Panc1 (cell line): ENCODE data around the gene RHBDD1. TPM values are rescaled to one million over a fixed set of nuclear protein-coding genes. Genes with fewer than 3 reads are reported as not detected.

ENCODE experiments used
- ATAC-seq: fragments of 200-7000 bp; cut with Tn5 transposase; 2 replicates; pipeline ENCODE4 v1.9.1; 2020; ENCODE audit warnings: mild to moderate bottlenecking, moderate library complexity
- BruUV-seq: library from RNA; stranded (reverse); fragments of 400-500 nt; replicated peaks from 2 replicates; lab custom pipeline; 2021; lab: Mats Ljungman, UMichigan
- CTCF ChIA-PET: fragments of 300-600 bp; sonication (Branson Sonifier 250); formaldehyde crosslinking; loops from one replicate; lab custom pipeline; 2022; ENCODE audit warnings: antibody characterized with exemption; lab: Charles Lee
- POLR2A ChIA-PET: fragments of 300-600 bp; sonication (Branson Sonifier 250); formaldehyde crosslinking; loops from one replicate; lab custom pipeline; 2022; ENCODE audit warnings: antibody characterized with exemption; lab: Charles Lee
- DNase-seq: peaks from one replicate; pipeline ENCODE4 v3.0.0-alpha.2; 2010; ENCODE audit warnings: low read depth, low spot score
- H3K27ac ChIP-seq: 2 replicates; pipeline ENCODE4 v1.5.1; 2011; ENCODE audit warnings: mild to moderate bottlenecking, low read length, inconsistent platforms
- H3K27me3 ChIP-seq: fragments of 200-500 bp; sonication (Bioruptor generic); 2 replicates; pipeline ENCODE4 v1.6.0; 2014; ENCODE audit warnings: low read length, inconsistent platforms; ENCODE audit not compliant: control insufficient read depth, insufficient read depth
- H3K36me3 ChIP-seq: fragments of 200-500 bp; sonication (Bioruptor generic); 2 replicates; pipeline ENCODE4 v1.5.1; 2014; ENCODE audit warnings: inconsistent platforms, mild to moderate bottlenecking, low read length, moderate library complexity; ENCODE audit not compliant: control insufficient read depth, insufficient read depth
- H3K4me1 ChIP-seq: 2 replicates; pipeline ENCODE4 v1.5.1; 2011; ENCODE audit warnings: inconsistent platforms, mild to moderate bottlenecking, low read length, moderate library complexity; ENCODE audit not compliant: control insufficient read depth, insufficient read depth
- H3K4me3 ChIP-seq, 2 experiments: 2 replicates each; pipeline ENCODE4 v1.5.1; 2011 to 2012; ENCODE audit warnings: low read depth in 2 of 2, low read length in 2 of 2, mild to moderate bottlenecking in 2 of 2, inconsistent platforms in 1 of 2, moderate library complexity in 1 of 2
- H3K9me3 ChIP-seq: fragments of 200-500 bp; sonication (Bioruptor generic); 2 replicates; pipeline ENCODE4 v1.5.1; 2014; ENCODE audit warnings: low read depth, mild to moderate bottlenecking, inconsistent platforms, low read length, moderate library complexity; ENCODE audit not compliant: control insufficient read depth, insufficient read depth
- POLR2AphosphoS5 ChIP-seq: IDR thresholded peaks from 2 replicates; pipeline ENCODE4 v1.6.1; 2012; ENCODE audit warnings: mild to moderate bottlenecking, low read depth, low read length, moderate library complexity
- SIN3A ChIP-seq: IDR thresholded peaks from 2 replicates; pipeline ENCODE4 v1.6.1; 2012; ENCODE audit warnings: low read depth, mild to moderate bottlenecking, low read length, moderate library complexity, borderline replicate concordance; ENCODE audit not compliant: insufficient read depth
- TCF7L2 ChIP-seq: IDR thresholded peaks from 2 replicates; pipeline ENCODE4 v1.6.1; 2011; ENCODE audit warnings: mild to moderate bottlenecking, low read depth, low read length, inconsistent platforms
- in situ Hi-C: cut with HindIII; loops from 2 replicates; pipeline ENCODE4 v1.10.0; 2016; ENCODE audit warnings: low sequenced_read_pairs, low pct_unique_long_range_greater_than_20kb
- intact Hi-C: fragments of 100-400 bp; cut with micrococcal nuclease; formaldehyde crosslinking; loops from one replicate; pipeline ENCODE4 v1.10.0; 2022; ENCODE audit not compliant: unreplicated experiment
- total RNA-seq: library from RNA; stranded (reverse); gene quantifications from one replicate; pipeline ENCODE4 v1.2.1, GENCODE V29; 2021; ENCODE audit not compliant: unreplicated experiment
- TF ChIP-seq, protein P1 (sequence below): fragments of 450-650 bp; IDR thresholded peaks from 2 replicates; pipeline ENCODE4 v1.5.1; 2017; ENCODE audit warnings: mild to moderate bottlenecking
- TF ChIP-seq, protein P2 (sequence below), 2 experiments: IDR thresholded peaks; 2 replicates each; pipeline ENCODE4 v1.6.1; 2011 to 2012; ENCODE audit warnings: low read depth in 2 of 2, control low read depth in 1 of 2, low read length in 1 of 2, mild to moderate bottlenecking in 1 of 2, moderate library complexity in 1 of 2; ENCODE audit not compliant: insufficient read depth in 1 of 2

Gene RHBDD1
- total RNA-seq, 1 experiment from 2014 or later: 25.3 TPM

DNA sequence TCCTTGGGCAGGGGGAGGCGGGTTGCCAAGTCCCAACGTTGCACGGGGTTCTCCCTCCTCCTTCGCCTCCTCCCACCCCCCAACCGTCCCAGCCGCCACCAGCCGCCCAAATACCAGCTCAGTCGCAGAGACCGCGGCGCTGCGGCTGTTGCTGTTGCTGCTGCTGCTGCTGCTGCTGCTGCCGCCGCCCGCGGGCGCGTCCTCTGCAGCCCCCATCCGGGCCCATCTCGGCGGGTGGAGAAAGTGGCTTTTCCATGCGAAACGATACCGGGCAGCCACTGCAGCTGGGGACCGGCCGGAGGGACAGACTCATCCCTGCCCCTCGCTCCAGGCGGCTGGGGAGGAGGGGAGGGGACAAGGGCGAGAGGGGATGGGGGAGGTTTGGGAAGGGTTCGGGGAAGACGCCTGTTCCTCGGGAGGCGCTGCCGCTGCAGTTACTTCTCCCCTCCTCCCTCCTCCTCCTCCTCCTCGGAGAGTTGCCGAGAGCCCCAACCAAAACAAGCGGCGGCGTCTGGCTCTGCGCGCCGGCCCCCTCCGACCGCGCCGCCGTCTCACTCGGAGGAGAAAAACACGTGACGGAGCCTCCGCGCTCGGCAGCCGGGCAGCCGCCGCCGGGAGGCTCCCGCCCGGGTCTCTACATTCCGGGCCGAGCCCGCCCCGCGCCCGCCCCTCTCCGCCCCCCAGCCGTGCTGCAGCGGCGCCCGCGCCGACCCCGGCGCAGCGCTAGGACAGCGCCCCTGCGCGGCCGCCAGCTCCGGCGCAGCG is 36.5 kb upstream of the RHBDD1 start, which contains the start of gene IRS1:
IRS1 (minus strand) TSS at position 610 of the 765 bp plus-strand sequence. CDS start 1,082 bp downstream, outside the sequence.
- Histone ChIP-seq H3K27me3 (no peaks in the 10 kb centered on the region), H3K9me3 (no peaks in the 10 kb centered on the region), H3K4me3 (peak within 1 kb of the TSS; percentile 73 to 79), H3K4me1 (peaks cover 14% of the 10 kb centered on the region), H3K27ac (peak within 1 kb of the TSS; percentile 96), H3K36me3 (no peaks in the 10 kb centered on the region; the same call in 1 of the 2 replicates)
- BruUV-seq: no TSS peak
- intact Hi-C loops: loop anchor here (5.0 to 10.0 kb wide), 4 partner anchors 315 to 912 kb away; no protein-coding TSS in a partner anchor
- DNase-seq (no peak), ATAC-seq (peak; percentile 37)
- POLR2A ChIA-PET: interaction anchor here (0.6 to 0.7 kb wide), 2 partner anchors 247 to 568 kb away, joined by 4 to 8 read pairs; no protein-coding TSS in a partner anchor
- CTCF ChIA-PET: interaction anchor here (0.6 to 2.2 kb wide), 3 partner anchors 10 to 1134 kb away, joined by 4 to 11 read pairs (median 9); no protein-coding TSS in a partner anchor
- peak; percentile 24; the same call in 1 of the 2 replicates for TF ChIP-seq POLR2AphosphoS5
- TF ChIP-seq, protein P1, sequence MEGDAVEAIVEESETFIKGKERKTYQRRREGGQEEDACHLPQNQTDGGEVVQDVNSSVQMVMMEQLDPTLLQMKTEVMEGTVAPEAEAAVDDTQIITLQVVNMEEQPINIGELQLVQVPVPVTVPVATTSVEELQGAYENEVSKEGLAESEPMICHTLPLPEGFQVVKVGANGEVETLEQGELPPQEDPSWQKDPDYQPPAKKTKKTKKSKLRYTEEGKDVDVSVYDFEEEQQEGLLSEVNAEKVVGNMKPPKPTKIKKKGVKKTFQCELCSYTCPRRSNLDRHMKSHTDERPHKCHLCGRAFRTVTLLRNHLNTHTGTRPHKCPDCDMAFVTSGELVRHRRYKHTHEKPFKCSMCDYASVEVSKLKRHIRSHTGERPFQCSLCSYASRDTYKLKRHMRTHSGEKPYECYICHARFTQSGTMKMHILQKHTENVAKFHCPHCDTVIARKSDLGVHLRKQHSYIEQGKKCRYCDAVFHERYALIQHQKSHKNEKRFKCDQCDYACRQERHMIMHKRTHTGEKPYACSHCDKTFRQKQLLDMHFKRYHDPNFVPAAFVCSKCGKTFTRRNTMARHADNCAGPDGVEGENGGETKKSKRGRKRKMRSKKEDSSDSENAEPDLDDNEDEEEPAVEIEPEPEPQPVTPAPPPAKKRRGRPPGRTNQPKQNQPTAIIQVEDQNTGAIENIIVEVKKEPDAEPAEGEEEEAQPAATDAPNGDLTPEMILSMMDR: peak; percentile 90
- TF ChIP-seq, protein P2, sequence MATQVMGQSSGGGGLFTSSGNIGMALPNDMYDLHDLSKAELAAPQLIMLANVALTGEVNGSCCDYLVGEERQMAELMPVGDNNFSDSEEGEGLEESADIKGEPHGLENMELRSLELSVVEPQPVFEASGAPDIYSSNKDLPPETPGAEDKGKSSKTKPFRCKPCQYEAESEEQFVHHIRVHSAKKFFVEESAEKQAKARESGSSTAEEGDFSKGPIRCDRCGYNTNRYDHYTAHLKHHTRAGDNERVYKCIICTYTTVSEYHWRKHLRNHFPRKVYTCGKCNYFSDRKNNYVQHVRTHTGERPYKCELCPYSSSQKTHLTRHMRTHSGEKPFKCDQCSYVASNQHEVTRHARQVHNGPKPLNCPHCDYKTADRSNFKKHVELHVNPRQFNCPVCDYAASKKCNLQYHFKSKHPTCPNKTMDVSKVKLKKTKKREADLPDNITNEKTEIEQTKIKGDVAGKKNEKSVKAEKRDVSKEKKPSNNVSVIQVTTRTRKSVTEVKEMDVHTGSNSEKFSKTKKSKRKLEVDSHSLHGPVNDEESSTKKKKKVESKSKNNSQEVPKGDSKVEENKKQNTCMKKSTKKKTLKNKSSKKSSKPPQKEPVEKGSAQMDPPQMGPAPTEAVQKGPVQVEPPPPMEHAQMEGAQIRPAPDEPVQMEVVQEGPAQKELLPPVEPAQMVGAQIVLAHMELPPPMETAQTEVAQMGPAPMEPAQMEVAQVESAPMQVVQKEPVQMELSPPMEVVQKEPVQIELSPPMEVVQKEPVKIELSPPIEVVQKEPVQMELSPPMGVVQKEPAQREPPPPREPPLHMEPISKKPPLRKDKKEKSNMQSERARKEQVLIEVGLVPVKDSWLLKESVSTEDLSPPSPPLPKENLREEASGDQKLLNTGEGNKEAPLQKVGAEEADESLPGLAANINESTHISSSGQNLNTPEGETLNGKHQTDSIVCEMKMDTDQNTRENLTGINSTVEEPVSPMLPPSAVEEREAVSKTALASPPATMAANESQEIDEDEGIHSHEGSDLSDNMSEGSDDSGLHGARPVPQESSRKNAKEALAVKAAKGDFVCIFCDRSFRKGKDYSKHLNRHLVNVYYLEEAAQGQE (IDR thresholded peaks at IDR 0.05; ENCODE audit: insufficient read depth in 1 of 2, low read depth in 2 of 2, low read length in 1 of 2): no peak
- no peak for TF ChIP-seq TCF7L2
- TF ChIP-seq SIN3A: peak; percentile 9; the same call in 1 of the 2 replicates
- in situ Hi-C loops: no loop called here

DNA sequence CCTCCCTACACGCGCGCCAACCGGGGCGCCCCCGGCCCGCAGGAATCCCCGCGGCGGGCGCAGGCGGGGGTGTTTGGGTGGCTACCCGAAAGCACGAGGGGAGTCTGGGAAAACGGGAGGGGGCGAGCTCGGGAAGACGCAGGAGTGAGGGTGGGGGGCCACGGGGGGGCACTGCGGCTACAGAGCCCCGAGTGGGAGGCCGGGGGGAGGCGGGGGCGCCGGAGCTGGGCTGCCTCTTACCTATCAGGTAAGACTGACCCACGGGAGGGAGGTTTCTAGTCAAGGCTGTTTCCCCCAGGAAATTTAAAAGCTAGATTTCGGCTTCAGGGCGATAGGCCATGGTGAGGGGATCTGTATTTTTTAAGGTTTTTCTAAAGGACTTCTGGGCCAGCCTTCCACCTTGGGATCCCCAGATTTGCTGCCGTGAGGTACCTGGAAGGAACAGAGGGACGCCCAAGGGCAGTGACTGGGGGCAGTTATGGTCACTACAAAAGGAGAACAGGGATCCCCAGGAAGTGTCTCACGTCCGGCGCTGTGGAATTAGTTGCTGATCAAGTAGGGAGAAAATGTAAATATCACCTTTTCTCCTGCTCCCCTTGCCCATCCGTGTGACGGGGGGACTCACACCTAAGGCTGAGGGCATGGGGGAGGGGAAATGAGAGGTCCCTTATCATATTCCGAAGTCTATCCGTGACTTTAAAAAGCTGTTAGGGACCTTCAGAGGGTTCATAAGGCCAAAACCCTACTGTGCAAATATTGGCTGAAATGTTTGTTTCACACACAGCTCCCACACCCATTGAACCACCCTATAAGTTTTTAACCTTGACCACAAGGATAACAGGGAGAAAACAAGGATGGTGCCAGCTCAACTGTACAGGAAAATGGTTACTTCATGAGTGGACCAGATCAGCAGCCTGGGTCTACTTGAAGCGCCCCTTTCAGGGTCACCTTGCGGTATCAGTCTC is 35.6 kb upstream of the RHBDD1 start:
- ChIA-PET POLR2A (interaction anchor here (0.7 kb wide), 1 partner anchor 569 kb away, joined by 8 read pairs; no protein-coding TSS in a partner anchor), CTCF (interaction anchor here (0.8 to 2.2 kb wide), 2 partner anchors 28 to 1135 kb away, joined by 9 to 11 read pairs; no protein-coding TSS in a partner anchor)
- DNase-seq (no peak), ATAC-seq (peak; percentile 14)
- intact Hi-C loops: loop anchor here (2.0 to 10.0 kb wide), 6 partner anchors 307 to 1131 kb away; no protein-coding TSS in a partner anchor
- in situ Hi-C loops: no loop called here
- Histone ChIP-seq H3K4me1 (peaks cover 14% of the 10 kb centered on the region), H3K4me3 (peak overlapping the region; percentile 73), H3K27ac (peak overlapping the region; percentile 96), H3K36me3 (no peaks in the 10 kb centered on the region), H3K9me3 (no peaks in the 10 kb centered on the region), H3K27me3 (no peaks in the 10 kb centered on the region)
- TSS peak; percentile 53 for BruUV-seq
- TF ChIP-seq POLR2AphosphoS5: peak; percentile 26
- TF ChIP-seq, protein P2 (IDR thresholded peaks at IDR 0.05; ENCODE audit: insufficient read depth in 1 of 2, low read depth in 2 of 2, low read length in 1 of 2): no peak
- TF ChIP-seq, protein P1: peak; percentile 72
